ENCODE measurements around the gene C11orf54.

C11orf54 gene

DNA sequence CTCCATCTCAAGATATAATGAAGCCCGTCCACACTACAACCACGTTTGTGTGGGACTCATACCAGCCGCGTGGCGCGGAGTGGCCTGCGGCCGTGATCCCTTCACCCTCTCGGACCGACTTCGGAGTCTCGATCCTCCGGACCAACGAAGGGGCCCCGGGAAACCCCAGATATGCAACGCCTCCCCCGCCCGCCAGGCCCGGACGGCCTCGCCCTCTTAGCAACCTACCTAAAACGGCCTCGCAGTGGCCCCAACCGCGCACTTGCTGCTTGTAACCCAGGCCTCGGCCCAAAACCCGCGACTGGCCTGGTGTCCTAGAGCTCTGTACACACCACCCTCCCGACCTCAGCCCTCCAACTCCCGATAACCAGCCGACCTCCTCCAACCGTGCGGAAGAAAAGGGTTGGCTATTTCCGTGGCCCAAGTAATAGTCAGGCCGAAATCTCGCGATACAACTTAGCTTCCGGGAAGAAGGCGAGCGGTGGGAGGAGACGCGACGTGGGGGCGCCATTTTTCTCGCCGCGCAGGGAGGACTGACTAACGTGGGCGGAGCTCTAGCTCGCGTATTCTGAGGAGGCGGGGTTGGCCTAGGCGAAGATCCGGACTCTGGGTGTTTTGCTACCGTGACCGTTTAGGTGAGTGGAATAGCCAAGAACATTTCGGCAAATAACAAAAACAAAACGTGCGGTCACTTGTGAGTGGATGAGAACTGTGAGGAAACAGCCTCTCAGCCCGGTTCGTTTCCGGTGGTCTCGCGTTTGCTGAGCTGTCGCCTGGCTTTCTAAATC, at the start of gene C11orf54, which contains the start of gene TAF1D:
Gene C11orf54 (plus strand): TSS at position 579 of the 788 bp plus-strand sequence. CDS start 5,722 bp downstream, outside the sequence.
Gene TAF1D (minus strand): TSS at position 402 of the 788 bp plus-strand sequence. CDS start 2,191 bp downstream, outside the sequence.
- peak; percentile 80 for FAIRE-seq

GRCh38 chr11:93694109-93694508, 47.4 kb upstream of the C11orf54 start:
- FAIRE-seq, result no peak

DNA sequence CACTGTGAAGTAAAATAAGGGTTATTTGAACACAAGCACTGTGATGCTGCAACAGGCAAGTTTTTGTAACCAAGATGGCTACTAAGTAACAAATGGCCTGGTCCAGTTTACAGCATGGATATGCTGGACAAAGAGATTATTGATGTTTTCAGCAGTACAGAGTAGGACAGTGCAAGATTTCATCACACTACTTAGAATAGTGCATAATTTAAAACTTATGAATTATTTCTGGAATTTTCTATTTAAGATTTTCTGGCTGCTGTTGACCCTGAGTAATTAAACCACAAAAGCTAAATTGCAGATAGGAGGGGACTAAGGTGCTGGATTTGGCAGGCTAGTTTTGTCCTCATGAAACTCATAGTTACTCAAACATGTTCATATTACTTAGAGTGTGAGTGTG, 46.9 kb upstream of the C11orf54 start:
- no peak for FAIRE-seq

GRCh38 chr11:93697611-93698010, 43.9 kb upstream of the C11orf54 start:
- no peak for FAIRE-seq

DNA sequence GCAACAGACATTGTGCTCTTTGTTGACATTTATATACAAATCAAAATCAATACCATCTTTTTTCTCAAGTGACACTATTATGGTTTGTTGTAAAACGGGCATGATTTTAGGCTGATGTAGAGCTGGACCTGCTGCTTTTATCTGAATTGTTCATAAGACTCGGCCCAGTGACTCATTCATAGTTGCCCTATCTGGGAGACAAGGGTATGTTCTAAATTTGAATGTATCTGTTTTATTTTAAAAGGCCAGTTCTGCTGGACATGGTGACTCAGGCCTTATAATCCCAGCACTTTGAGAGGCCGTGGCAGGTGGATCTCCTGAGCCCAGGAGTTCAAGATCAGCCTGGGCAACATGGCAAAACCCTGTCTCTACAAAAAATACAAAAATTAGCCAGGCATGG, 40.6 kb upstream of the C11orf54 start:
- no peak for FAIRE-seq

GRCh38 chr11:93704237-93704636, 37.2 kb upstream of the C11orf54 start:
- FAIRE-seq, result no peak

GRCh38 chr11:93710239-93710638, 31.2 kb upstream of the C11orf54 start:
- no peak for FAIRE-seq

GRCh38 chr11:93712678-93713077, 28.8 kb upstream of the C11orf54 start:
- no peak for FAIRE-seq

GRCh38 chr11:93715797-93716396, 25.6 kb upstream of the C11orf54 start:
- no peak for FAIRE-seq

DNA sequence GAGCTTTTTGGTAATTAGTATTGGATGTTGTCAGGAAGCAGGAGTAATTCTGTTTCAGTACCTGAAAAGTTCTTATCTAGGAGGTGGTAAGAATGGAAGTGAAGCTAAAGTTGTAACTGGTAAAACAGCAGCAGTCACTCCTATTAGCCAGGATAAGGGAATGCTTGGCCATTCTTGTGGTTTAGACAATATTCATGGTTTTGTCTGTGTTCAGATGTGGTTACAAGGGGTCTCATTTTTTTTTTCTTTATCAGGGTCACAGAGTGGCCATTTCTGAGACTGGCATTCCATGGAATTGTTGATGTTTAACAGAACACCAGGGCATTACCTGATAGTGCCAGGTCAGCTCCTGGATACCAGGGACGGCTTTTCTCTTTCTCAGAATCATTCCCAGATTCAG, 24.0 kb upstream of the C11orf54 start:
- no peak for FAIRE-seq

DNA sequence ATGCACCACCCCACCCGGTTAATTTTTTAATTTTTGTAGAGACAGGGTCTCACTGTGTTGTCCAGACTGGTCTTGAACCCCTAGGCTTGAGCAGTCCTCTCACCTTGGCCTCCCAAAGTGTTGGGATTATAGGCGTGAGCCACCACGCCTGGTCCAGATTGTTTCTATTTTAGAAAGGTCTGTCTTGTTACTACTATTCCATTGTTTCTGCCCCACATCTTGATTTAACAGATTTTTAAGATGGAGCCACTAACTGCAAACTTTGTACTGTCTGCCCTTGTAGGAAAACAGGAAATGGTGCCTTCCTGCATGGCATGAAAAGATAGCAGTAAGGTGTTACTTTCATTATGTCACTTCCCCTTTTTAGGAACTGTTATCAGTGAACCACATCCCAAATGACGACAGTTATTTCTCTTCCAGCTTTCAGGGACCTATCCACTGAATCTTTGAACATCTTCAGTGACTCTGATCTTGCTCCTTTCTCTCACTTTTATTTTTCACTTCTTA, 23.4 kb upstream of the C11orf54 start:
- FAIRE-seq, result no peak

GRCh38 chr11:93719310-93719709, 22.2 kb upstream of the C11orf54 start:
- no peak for FAIRE-seq

GRCh38 chr11:93720522-93720921, 20.9 kb upstream of the C11orf54 start:
- no peak for FAIRE-seq

DNA sequence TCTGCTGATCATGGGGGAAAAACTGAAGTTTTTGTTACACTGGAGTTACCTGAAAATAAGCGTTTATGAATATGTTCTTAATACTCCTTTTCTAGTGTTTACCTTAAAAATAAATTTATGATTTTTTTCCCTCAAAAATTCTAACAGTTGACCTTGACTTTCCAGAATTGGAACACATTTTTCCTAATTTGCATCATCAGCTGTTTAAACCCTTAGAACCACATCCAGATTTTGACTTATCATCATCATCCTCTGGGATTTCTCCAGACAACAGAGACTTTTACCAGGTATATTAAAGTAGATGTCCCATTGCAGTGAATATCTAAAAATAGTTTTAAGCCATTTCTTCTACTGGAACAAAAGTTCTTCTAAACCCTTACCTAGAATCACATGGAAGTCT, 17.4 kb upstream of the C11orf54 start:
- no peak for FAIRE-seq

DNA sequence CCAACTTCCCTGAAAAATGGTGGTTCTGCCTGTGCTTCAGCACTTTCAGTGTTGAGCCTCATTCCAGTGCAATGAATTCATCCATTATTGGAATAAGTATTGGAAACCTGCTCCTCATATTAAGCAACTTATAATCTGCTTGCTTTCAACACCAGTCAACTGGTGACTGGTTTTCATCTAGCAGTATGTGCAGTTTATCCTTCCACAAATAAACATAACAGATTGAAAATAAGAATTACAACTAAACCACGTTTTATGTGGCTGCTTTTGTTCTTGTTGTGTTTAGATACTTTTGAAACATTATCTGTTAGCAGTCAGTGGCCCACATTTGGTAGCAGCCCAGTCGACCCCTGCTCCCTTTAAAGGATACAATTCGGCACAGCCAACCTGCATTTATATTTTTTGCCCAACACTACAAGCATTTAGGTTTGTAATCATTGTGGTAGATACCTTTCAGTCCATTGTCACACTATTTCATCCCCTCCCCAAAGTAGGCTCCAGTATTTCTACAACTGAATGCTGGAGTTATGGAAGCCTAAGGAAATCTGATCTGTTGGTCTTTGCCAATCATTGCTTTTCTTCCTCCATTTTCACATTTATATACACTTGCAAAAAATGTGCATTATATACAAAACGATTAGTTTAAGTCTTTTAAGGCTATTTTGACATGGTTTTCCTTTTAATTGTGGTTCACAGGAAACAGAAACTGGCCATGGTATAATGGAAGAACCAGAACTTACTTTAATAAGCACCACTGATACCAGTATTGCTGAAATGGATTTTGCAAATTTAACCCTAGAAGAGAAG, 13.3 kb upstream of the C11orf54 start:
- peak; percentile 40 for FAIRE-seq

- no peak for FAIRE-seq
Observed at GRCh38 chr11:93728792-93729128, 12.7 kb upstream of the C11orf54 start.

DNA sequence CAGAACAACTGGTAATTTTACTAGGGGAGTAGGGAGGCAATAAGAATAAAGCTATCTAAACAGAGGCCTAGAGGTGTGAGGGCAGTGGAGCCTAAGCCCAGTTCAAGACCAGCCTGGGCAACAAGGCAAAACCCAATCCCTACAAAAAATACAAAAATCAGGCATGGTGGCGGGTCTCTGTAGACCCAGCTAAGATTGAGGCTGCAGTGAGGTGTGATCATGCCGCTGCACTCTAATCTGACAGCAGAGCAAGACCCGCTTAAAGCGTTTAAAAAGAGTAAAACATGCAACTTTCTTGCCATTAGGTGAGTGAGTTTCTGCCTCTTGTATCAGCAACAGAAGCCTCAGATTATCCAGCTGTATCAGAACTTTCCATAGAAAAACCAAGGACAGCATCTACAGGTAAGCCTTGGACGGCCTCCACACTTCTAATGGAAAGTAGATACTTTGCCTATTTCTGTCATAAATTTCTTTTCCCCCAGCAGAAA, 12.3 kb upstream of the C11orf54 start:
- no peak for FAIRE-seq

DNA sequence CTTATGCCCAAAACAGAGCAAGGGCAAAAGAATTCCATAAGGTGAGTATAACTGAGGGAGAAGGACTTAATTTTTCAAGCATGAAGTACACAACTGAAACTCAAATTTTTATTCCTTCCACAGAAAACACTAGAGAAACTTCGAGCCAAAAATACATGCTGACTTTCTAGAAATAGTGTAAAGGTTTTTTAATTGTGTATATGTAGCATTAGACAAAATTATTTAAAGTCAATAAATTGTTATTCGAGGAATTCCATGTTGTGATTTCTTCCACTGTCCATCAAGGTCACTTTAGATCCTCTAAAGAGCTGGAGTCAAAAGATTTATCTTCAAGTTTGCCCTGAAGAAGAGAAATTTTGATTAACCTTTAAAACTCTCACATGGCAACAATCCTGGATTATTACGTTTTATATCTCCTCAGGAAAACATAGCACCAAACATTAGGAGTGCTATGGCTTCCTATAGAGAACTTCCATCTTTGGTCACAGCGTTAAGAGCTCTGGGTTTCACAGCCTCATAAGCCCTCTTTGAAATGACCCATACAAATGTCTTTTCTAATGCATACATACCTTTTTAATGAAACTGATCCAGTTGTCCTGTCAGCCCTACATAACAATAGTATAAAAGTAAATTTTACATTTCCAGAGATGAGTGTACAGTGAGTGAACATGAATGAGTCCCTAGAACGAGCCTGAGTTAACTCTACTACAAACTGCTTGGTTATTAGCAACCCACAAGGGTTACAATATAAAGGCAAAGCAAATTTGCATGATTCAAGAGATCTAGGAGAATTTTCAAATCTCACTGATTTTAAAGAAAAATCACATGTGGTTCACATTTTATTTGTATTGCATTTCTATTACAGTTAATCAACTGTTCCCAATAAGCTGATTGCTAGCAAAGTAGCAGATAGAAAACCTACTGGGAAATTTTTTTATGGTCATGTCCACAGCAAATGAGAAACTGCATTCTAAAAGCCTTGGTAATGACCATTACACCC, 11.1 kb upstream of the C11orf54 start:
- FAIRE-seq, result no peak

GRCh38 chr11:93732237-93732892, 9.1 kb upstream of the C11orf54 start:
- no peak for FAIRE-seq

DNA sequence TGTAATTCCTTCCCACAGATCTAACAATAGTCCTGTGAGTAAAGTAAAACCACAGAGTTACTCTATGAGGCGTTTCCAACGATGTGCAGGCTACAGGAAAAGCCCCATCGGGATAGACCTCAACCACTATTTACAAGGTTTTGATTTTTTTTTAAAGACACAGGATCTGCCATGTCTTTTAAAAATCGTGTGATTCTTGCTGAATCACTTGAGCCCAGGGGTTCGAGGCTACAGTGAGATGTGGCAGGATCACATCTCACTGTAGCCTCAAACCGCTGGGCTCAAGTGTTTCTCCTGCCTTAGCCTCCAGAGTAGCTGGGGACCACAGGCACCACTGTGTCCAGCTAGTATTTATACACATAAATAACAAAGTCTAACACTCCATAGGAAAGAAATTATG, 8.0 kb upstream of the C11orf54 start:
- FAIRE-seq, result no peak

DNA sequence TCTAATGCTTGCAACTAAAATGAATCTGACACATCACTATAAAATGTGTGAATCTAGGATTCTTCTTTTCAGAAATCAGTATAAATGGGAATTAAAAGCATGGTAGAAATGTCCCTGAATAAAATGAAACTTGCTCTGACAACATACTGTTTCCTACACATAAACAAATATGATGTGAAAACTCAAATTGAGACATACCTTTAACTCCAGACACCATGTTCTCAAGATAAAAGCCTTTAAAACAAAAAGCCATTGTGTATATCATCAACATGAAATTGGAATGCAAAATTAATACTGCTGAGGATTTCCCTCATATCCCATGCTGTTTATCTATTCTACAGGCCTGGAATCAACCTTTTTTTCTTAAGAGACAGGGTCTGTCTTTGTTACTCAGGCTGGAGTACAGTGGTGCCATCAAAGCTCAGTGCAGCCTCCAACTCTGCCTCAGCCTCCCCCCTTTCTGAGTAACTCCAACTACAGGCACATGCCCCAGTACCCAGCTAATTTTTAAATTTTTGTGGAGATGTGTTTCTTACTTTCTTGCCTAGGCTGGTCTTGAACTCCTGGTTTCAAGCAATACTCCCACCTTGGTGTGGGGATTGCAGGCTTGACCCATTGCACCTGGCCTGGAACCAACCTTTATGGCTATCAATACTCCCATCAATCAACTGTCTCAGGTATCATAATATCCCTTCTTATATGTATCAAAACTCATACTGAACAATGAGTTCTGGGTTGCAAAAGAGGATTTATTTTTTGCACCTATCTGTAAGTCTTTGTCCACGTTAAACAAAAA, 6.8 kb upstream of the C11orf54 start:
- no peak for FAIRE-seq

All from TTC549 (cell line).